Small intestine (tissue), 7 donors: Measurements from ENCODE around the gene CCDC149. TPM values are rescaled to one million over a fixed set of nuclear protein-coding genes. Genes with fewer than 3 reads are reported as not detected.

Source experiments
- DNase-seq, 2 donors: peaks; one replicate each; pipeline versions ENCODE4 v3.0.0 to v3.0.0-alpha.2; 2013
- FAIRE-seq: peaks from 2 replicates; lab custom pipeline; 2012; peaks lifted over from hg19 to GRCh38; lab: Jason Lieb, UNC
- H3K27ac ChIP-seq, 3 donors: one replicate each; pipeline ENCODE4 v1.5.1; 2013; ENCODE audit warnings: low read length in 2 of 3, mild to moderate bottlenecking in 2 of 3, control low read depth in 1 of 3, inconsistent platforms in 1 of 3, low read depth in 1 of 3, moderate library complexity in 1 of 3
- H3K27me3 ChIP-seq, 3 donors: one replicate each; pipeline ENCODE4 v1.6.1; 2013; ENCODE audit warnings: low read length in 3 of 3, inconsistent platforms in 1 of 3; ENCODE audit not compliant: control insufficient read depth in 3 of 3, insufficient read depth in 3 of 3
- H3K36me3 ChIP-seq, 3 donors: one replicate each; pipeline ENCODE4 v1.6.1; 2013; ENCODE audit warnings: low read length in 3 of 3, inconsistent platforms in 1 of 3, low read depth in 1 of 3, mild to moderate bottlenecking in 1 of 3, moderate library complexity in 1 of 3; ENCODE audit not compliant: control insufficient read depth in 3 of 3, insufficient read depth in 2 of 3
- H3K4me1 ChIP-seq, 3 donors: one replicate each; pipeline ENCODE4 v1.6.1; 2013; ENCODE audit warnings: low read length in 2 of 3, inconsistent platforms in 1 of 3, low read depth in 1 of 3, mild to moderate bottlenecking in 1 of 3, moderate library complexity in 1 of 3; ENCODE audit not compliant: control insufficient read depth in 3 of 3, insufficient read depth in 2 of 3
- H3K4me3 ChIP-seq, 3 donors: one replicate each; pipeline ENCODE4 v1.5.1; 2013; ENCODE audit warnings: low read length in 3 of 3, control low read depth in 1 of 3, inconsistent platforms in 1 of 3, low read depth in 1 of 3, mild to moderate bottlenecking in 1 of 3, moderate library complexity in 1 of 3
- H3K9me3 ChIP-seq, 2 donors: one replicate each; pipeline ENCODE4 v1.6.1; 2013; ENCODE audit warnings: low read depth in 1 of 2, low read length in 1 of 2; ENCODE audit not compliant: control insufficient read depth in 2 of 2, insufficient read depth in 1 of 2
- WGBS, 3 donors: extraction: QIAGEN DNeasy Blood & Tissue Kit; methylation state at CpG; one replicate each; pipeline ENCODE4 v1.1.7; 2013; 5-methylcytosine and 5-hydroxymethylcytosine counted together
- polyA plus RNA-seq, 4 donors: library from polyadenylated mRNA; stranded (reverse) in 3 of 4; unstranded in 1 of 4; fragments of 200-250 nt in 3 of 4; fragments of 120-200 nt in 1 of 4; gene quantifications; one replicate each; pipeline versions ENCODE4 v1.2.1 to v1.2.3, GENCODE V29; 2013
- donor health status: healthy with polysubstance abuse.
- donor health status: control.
- donor health status: control.
- donor health status: Bipolar disorder and iron deficiency.
- donor health status: healthy.

The CCDC149 gene
- polyA plus RNA-seq, 4 donors = 2.2 to 13.2 (median 5.2) TPM

GRCh38 chr4:24855741-24856140 lies 57.1 kb downstream of the CCDC149 start:
- Histone ChIP-seq H3K36me3 (peaks cover 0 to 3% (median 0%) of the 10 kb centered on the region in 3 donors), H3K27me3 (no peaks in the 10 kb centered on the region), H3K9me3 (no peaks in the 10 kb centered on the region), H3K4me1 (no peaks in the 10 kb centered on the region), H3K4me3 (no peak overlapping the region), H3K27ac (no peak overlapping the region)
- WGBS, 3 donors = 95 to 100% (median 98%) methylated on average over 2 of the region's 2 CpGs
- DNase-seq (no peak), FAIRE-seq (no peak)

DNA sequence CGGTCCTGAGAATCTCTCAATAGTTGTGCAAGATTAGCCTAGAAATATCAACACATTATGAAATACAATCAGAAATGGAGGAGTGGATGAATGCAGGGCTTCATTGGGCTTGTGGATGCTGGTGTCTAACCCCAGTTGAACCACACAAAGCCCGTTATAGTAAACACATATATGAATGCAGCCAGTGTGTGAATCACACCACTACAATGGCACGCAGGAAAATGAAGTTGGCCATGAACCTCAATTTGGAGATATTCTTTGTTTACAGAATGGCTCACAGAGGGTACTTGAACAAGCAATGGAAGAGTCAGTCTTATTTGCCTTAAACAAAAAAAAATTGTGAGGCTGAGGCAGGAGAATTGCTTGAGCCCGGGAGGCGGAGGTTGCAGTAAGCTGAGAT lies 59.7 kb downstream of the CCDC149 start:
- no peaks in the 10 kb centered on the region for H3K9me3 ChIP-seq
- H3K4me1 ChIP-seq = no peaks in the 10 kb centered on the region
- H3K36me3 ChIP-seq = peaks cover 0 to 7% (median 0%) of the 10 kb centered on the region in 3 donors
- FAIRE-seq (no peak), DNase-seq (no peak)
- WGBS, 3 donors = 79 to 92% (median 89%) methylated on average over 5 of the region's 5 CpGs
- H3K27ac ChIP-seq = no peak overlapping the region
- H3K27me3 ChIP-seq = no peaks in the 10 kb centered on the region
- H3K4me3 ChIP-seq = no peak overlapping the region

GRCh38 chr4:24850674-24851073 lies 62.2 kb downstream of the CCDC149 start:
- Histone ChIP-seq H3K27me3 (no peaks in the 10 kb centered on the region), H3K4me3 (no peak overlapping the region), H3K27ac (no peak overlapping the region), H3K9me3 (no peaks in the 10 kb centered on the region), H3K4me1 (no peaks in the 10 kb centered on the region), H3K36me3 (peaks cover 0 to 6% (median 0%) of the 10 kb centered on the region in 3 donors)
- FAIRE-seq (no peak), DNase-seq (no peak)
- WGBS, 3 donors = 77 to 97% (median 87%) methylated on average over 1 of the region's 1 CpG

GRCh38 chr4:24849756-24850155 lies 63.1 kb downstream of the CCDC149 start:
- WGBS, 3 donors = 81 to 94% (median 84%) methylated on average over 2 of the region's 2 CpGs

GRCh38 chr4:24849351-24849750 lies 63.5 kb downstream of the CCDC149 start:
- DNase-seq (no peak), FAIRE-seq (no peak)
- H3K36me3 ChIP-seq = peaks cover 0 to 6% (median 0%) of the 10 kb centered on the region in 3 donors
- H3K27ac ChIP-seq = no peak overlapping the region
- H3K9me3 ChIP-seq = no peaks in the 10 kb centered on the region
- 75 to 89% (median 83%) methylated on average over 4 of the region's 4 CpGs for WGBS, 3 donors
- H3K4me1 ChIP-seq = no peaks in the 10 kb centered on the region
- no peaks in the 10 kb centered on the region for H3K27me3 ChIP-seq
- H3K4me3 ChIP-seq = no peak overlapping the region

More at GRCh38 chr4:24849756-24850155, 63.1 kb downstream of the CCDC149 start:
- no peaks in the 10 kb centered on the region for H3K4me1 ChIP-seq
- FAIRE-seq (no peak), DNase-seq (no peak)
- no peaks in the 10 kb centered on the region for H3K9me3 ChIP-seq
- no peak overlapping the region for H3K27ac ChIP-seq
- no peak overlapping the region for H3K4me3 ChIP-seq
- H3K36me3 ChIP-seq = peaks cover 0 to 6% (median 0%) of the 10 kb centered on the region in 3 donors
- no peaks in the 10 kb centered on the region for H3K27me3 ChIP-seq

DNA sequence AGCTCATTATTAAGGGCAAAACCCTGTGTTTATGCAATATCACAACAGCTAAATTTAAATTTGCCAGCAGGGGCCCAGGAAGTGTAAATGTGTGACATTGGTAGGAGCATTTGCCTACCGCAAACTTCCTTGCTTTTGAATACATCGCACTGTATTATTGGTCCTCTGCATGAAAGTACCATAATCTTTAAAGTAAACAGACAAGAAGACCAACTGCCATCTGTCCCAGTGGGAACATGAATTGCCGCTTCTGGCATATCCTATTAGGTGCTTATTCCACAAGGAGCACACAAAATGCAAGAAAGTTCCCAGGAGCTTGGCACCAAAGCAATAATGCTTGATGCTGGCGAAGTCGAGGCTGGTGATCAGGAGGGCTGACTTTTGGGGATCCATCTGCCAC lies 66.1 kb downstream of the CCDC149 start:
- no peak for FAIRE-seq
- H3K36me3 ChIP-seq = peaks cover 0 to 11% (median 0%) of the 10 kb centered on the region in 3 donors
- WGBS, 3 donors = 95 to 97% (median 96%) methylated on average over 5 of the region's 5 CpGs
- H3K27ac ChIP-seq = no peak overlapping the region
- H3K9me3 ChIP-seq = no peaks in the 10 kb centered on the region
- H3K27me3 ChIP-seq = no peaks in the 10 kb centered on the region
- DNase-seq = no peak
- no peak overlapping the region for H3K4me3 ChIP-seq
- no peaks in the 10 kb centered on the region for H3K4me1 ChIP-seq

DNA sequence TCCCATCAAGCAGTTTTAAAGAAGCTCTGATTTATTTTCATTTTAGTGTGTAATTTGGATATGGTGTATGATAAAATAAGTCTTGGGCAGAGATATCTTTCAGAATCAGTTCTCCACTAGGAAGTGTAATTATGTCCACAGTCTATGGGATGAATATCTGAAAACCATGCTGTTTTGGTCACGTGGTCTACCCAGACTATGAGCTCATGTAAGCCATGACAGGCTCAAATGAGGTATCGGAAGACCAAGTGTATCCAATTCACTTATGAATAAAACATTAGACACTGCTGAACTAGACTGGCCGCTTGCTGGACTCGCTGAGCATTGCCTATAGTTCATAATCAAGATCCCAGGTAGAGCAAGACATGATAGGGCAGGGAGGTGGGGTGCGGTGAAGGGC lies 66.9 kb downstream of the CCDC149 start:
- no peak for FAIRE-seq
- Histone ChIP-seq H3K9me3 (no peaks in the 10 kb centered on the region), H3K4me1 (no peaks in the 10 kb centered on the region), H3K27ac (no peak overlapping the region), H3K27me3 (no peaks in the 10 kb centered on the region), H3K4me3 (no peak overlapping the region), H3K36me3 (peaks cover 0 to 11% (median 0%) of the 10 kb centered on the region in 3 donors)
- WGBS, 3 donors = 91 to 95% (median 92%) methylated on average over 5 of the region's 5 CpGs
- no peak for DNase-seq

DNA sequence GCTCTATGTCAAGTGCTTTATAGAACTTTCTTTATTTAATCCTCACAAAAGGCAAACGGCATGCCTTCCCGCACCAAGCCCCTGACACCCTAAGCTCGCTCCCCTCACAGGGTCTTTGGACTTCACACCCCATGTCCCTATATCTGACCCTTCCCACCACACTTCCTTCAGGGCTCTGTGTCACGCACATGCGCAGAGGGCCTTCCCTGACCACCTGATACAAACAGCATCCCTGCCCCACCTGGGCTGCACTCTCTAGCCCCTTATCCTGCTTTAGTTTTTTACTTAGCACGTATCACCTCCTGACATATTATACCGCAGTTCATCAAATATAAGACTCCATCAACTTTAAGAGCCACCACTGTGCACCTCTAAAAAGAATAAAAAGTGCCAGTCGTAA lies 67.7 kb downstream of the CCDC149 start:
- no peak overlapping the region for H3K27ac ChIP-seq
- H3K4me1 ChIP-seq = no peaks in the 10 kb centered on the region
- 96 to 99% (median 98%) methylated on average over 8 of the region's 8 CpGs for WGBS, 3 donors
- peaks cover 0 to 8% (median 0%) of the 10 kb centered on the region in 3 donors for H3K36me3 ChIP-seq
- no peaks in the 10 kb centered on the region for H3K9me3 ChIP-seq
- no peaks in the 10 kb centered on the region for H3K27me3 ChIP-seq
- FAIRE-seq = no peak
- DNase-seq = no peak
- H3K4me3 ChIP-seq = no peak overlapping the region

DNA sequence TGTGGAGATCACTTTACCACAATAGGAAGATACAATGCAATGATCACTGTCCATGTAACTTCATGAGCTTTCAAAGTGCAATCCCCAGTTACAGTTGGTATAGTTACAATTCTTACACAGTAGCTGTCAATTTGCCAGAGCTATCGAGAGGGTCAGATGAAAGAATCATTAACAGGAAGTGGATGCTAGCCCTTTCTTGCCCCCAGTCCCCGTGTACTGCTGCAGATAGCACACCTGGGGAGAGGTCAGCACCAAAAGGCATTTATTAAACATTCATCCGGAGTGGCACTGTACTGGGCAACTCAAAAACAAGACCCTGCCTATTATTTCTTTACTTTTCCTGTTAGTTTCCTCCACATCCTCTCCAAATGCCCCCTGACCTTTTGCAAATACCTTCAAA lies 69.7 kb downstream of the CCDC149 start:
- Histone ChIP-seq H3K4me1 (no peaks in the 10 kb centered on the region), H3K27me3 (no peaks in the 10 kb centered on the region), H3K36me3 (peaks cover 0 to 10% (median 0%) of the 10 kb centered on the region in 3 donors), H3K27ac (no peak overlapping the region), H3K4me3 (no peak overlapping the region), H3K9me3 (no peaks in the 10 kb centered on the region)
- FAIRE-seq (no peak), DNase-seq (no peak)
- WGBS, 3 donors = 44 to 61% (median 45%) methylated on average over 3 of the region's 3 CpGs
